H9 (cell line): ENCODE measurements around the gene AGTRAP. TPM values are rescaled to one million over a fixed set of nuclear protein-coding genes. Genes with fewer than 3 reads are reported as not detected.

Experiments
- DNase-seq: peaks from one replicate; pipeline ENCODE4 v3.0.0-alpha.2; 2017
- H2AFZ ChIP-seq: one replicate; pipeline ENCODE4 v1.6.1; 2013; ENCODE audit warnings: mild to moderate bottlenecking, low read length, control low read depth, moderate library complexity
- H2AK5ac ChIP-seq: 2 replicates; pipeline ENCODE4 v1.6.1; 2013; ENCODE audit warnings: low read length, control low read depth, mixed read lengths; ENCODE audit not compliant: insufficient read length
- H2BK120ac ChIP-seq: one replicate; pipeline ENCODE4 v1.6.1; 2013; ENCODE audit warnings: low read depth, mild to moderate bottlenecking, low read length, control low read depth, inconsistent platforms; ENCODE audit not compliant: poor library complexity, severe bottlenecking
- H2BK12ac ChIP-seq: 2 replicates; pipeline ENCODE4 v1.6.1; 2013; ENCODE audit warnings: low read length, control low read depth, mixed read lengths, low read depth; ENCODE audit not compliant: insufficient read length
- H2BK15ac ChIP-seq: 2 replicates; pipeline ENCODE4 v1.6.1; 2013; ENCODE audit warnings: low read depth, low read length, control low read depth
- H2BK20ac ChIP-seq: one replicate; pipeline ENCODE4 v1.6.1; 2013; ENCODE audit warnings: low read depth, mild to moderate bottlenecking, low read length, control low read depth, inconsistent platforms; ENCODE audit not compliant: poor library complexity, severe bottlenecking
- H2BK5ac ChIP-seq: 2 replicates; pipeline ENCODE4 v1.6.1; 2013; ENCODE audit warnings: low read length, control low read depth, mixed read lengths; ENCODE audit not compliant: insufficient read length
- H3K14ac ChIP-seq: 2 replicates; pipeline ENCODE4 v1.6.1; 2013; ENCODE audit warnings: low read length, control low read depth; ENCODE audit not compliant: insufficient read depth
- H3K18ac ChIP-seq: 2 replicates; pipeline ENCODE4 v1.6.1; 2013; ENCODE audit warnings: low read depth, mild to moderate bottlenecking, mixed read lengths, low read length, control low read depth; ENCODE audit not compliant: insufficient read length
- H3K23ac ChIP-seq: 2 replicates; pipeline ENCODE4 v1.6.1; 2013; ENCODE audit warnings: low read length, control low read depth, mixed read lengths, low read depth; ENCODE audit not compliant: insufficient read length
- H3K23me2 ChIP-seq: 2 replicates; pipeline ENCODE4 v1.6.1; 2013; ENCODE audit warnings: low read depth, mild to moderate bottlenecking, mixed read lengths, low read length, control low read depth; ENCODE audit not compliant: insufficient read length, poor library complexity, severe bottlenecking
- H3K27ac ChIP-seq: 2 replicates; pipeline ENCODE4 v1.5.1; 2013; ENCODE audit warnings: low read length, control low read depth, mixed read lengths, low read depth; ENCODE audit not compliant: insufficient read length
- H3K27me3 ChIP-seq: 2 replicates; pipeline ENCODE4 v1.6.1; 2013; ENCODE audit warnings: low read length, control low read depth, inconsistent platforms; ENCODE audit not compliant: insufficient read depth
- H3K4ac ChIP-seq: 2 replicates; pipeline ENCODE4 v1.6.1; 2013; ENCODE audit warnings: low read depth, mild to moderate bottlenecking, control low read depth, inconsistent platforms, low read length, moderate library complexity
- H3K4me1 ChIP-seq: 2 replicates; pipeline ENCODE4 v1.6.1; 2013; ENCODE audit warnings: low read length, control low read depth, inconsistent platforms; ENCODE audit not compliant: insufficient read depth
- H3K4me2 ChIP-seq: 2 replicates; pipeline ENCODE4 v1.6.1; 2013; ENCODE audit warnings: low read length, control low read depth, mixed read lengths; ENCODE audit not compliant: insufficient read length, insufficient read depth
- H3K56ac ChIP-seq: 2 replicates; pipeline ENCODE4 v1.6.1; 2013; ENCODE audit warnings: low read depth, mild to moderate bottlenecking, mixed read lengths, low read length, control low read depth; ENCODE audit not compliant: insufficient read length
- H3K79me1 ChIP-seq: 2 replicates; pipeline ENCODE4 v1.6.1; 2013; ENCODE audit warnings: low read depth, mild to moderate bottlenecking, moderate library complexity, low read length, control low read depth, inconsistent platforms; ENCODE audit not compliant: insufficient read depth, poor library complexity, severe bottlenecking
- H3K79me2 ChIP-seq: 2 replicates; pipeline ENCODE4 v1.6.1; 2013; ENCODE audit warnings: low read length, control low read depth, inconsistent platforms; ENCODE audit not compliant: insufficient read depth
- H3K9ac ChIP-seq: 2 replicates; pipeline ENCODE4 v1.6.1; 2013; ENCODE audit warnings: low read length, control low read depth, mixed read lengths; ENCODE audit not compliant: insufficient read length; ENCODE audit errors: extremely low read depth
- H3K9me3 ChIP-seq: one replicate; pipeline ENCODE4 v1.6.1; 2013; ENCODE audit warnings: low read depth, low read length, inconsistent platforms; ENCODE audit not compliant: control insufficient read depth
- H3T11ph ChIP-seq: one replicate; pipeline ENCODE4 v1.6.1; 2013; ENCODE audit warnings: mild to moderate bottlenecking, low read length, control low read depth, inconsistent platforms
- H4K20me1 ChIP-seq: one replicate; pipeline ENCODE4 v1.6.1; 2013; ENCODE audit not compliant: control insufficient read depth, insufficient read length, insufficient read depth
- H4K5ac ChIP-seq: 2 replicates; pipeline ENCODE4 v1.6.1; 2013; ENCODE audit warnings: low read depth, mild to moderate bottlenecking, mixed read lengths, low read length, control low read depth; ENCODE audit not compliant: insufficient read length
- H4K8ac ChIP-seq: replicated peaks from 2 replicates; pipeline ENCODE4 v1.6.1; 2013; ENCODE audit warnings: low read length, control low read depth, mixed read lengths, low read depth; ENCODE audit not compliant: insufficient read length
- H4K91ac ChIP-seq: 2 replicates; pipeline ENCODE4 v1.6.1; 2013; ENCODE audit warnings: low read depth, mild to moderate bottlenecking, moderate library complexity, mixed read lengths, low read length, control low read depth; ENCODE audit not compliant: insufficient read length
- H3K27ac Mint-ChIP-seq, 3 experiments: 2 replicates in 2 of 3; 3 replicates in 1 of 3; pipeline ENCODE4 v1.8.0; 2020 to 2021; ENCODE audit warnings: mixed read lengths in 3 of 3, mild to moderate bottlenecking in 1 of 3, moderate library complexity in 1 of 3
- H3K27me3 Mint-ChIP-seq: 2 replicates; pipeline ENCODE4 v1.8.0; 2021; ENCODE audit warnings: low read depth, mild to moderate bottlenecking, moderate library complexity, mixed read lengths
- H3K36me3 Mint-ChIP-seq, 3 experiments: 2 replicates in 2 of 3; 3 replicates in 1 of 3; pipeline ENCODE4 v1.8.0; 2020 to 2021; ENCODE audit warnings: low read depth in 3 of 3, mixed read lengths in 3 of 3; ENCODE audit not compliant: insufficient read depth in 1 of 3
- H3K4me1 Mint-ChIP-seq, 2 experiments: 2 replicates each; pipeline ENCODE4 v1.8.0; 2020; ENCODE audit warnings: mixed read lengths in 2 of 2
- H3K4me3 Mint-ChIP-seq, 2 experiments: 2 replicates in 1 of 2; 3 replicates in 1 of 2; pipeline ENCODE4 v1.8.0; 2020 to 2021; ENCODE audit warnings: mild to moderate bottlenecking in 2 of 2, mixed read lengths in 2 of 2, moderate library complexity in 1 of 2
- H3K9me3 Mint-ChIP-seq, 2 experiments: 2 replicates in 1 of 2; 3 replicates in 1 of 2; pipeline ENCODE4 v1.8.0; 2020; ENCODE audit warnings: mild to moderate bottlenecking in 2 of 2, mixed read lengths in 2 of 2, moderate library complexity in 1 of 2
- CTCF ChIP-seq: fragments of 200-600 bp; sonication (generic); conservative IDR thresholded peaks from 3 replicates; pipeline ENCODE4 v1.8.0; 2021; ENCODE audit warnings: antibody characterized with exemption, mild to moderate bottlenecking
- WGBS: extraction: QIAGEN DNeasy Blood & Tissue Kit; methylation state at CpG from one replicate; pipeline ENCODE4 v1.1.7; 2013; ENCODE audit warnings: missing lambda C conversion rate, low lambda C conversion rate, mixed read lengths; ENCODE audit not compliant: insufficient read length; ENCODE audit errors: extremely low coverage; 5-methylcytosine and 5-hydroxymethylcytosine counted together
- total RNA-seq: library from RNA; stranded (reverse); gene quantifications from 2 replicates; pipeline ENCODE4 v1.2.1, GENCODE V29; 2021

Gene AGTRAP
- total RNA-seq, 1 experiment from 2014 or later = 60.9 TPM

GRCh38 chr1:11697893-11698210 is 38.1 kb upstream of the AGTRAP start:
- Histone ChIP-seq H2AK5ac (no peak overlapping the region), H3K27ac (no peak overlapping the region), H3K79me2 (no peaks in the 10 kb centered on the region; the same call in 1 of the 2 replicates), H3K18ac (no peak overlapping the region), H3K79me1 (no peaks in the 10 kb centered on the region), H3K4me2 (no peak overlapping the region), H3K56ac (no peak overlapping the region), H3K23me2 (peaks cover 5% of the 10 kb centered on the region), H4K5ac (no peak overlapping the region), H2BK12ac (no peak overlapping the region), H4K20me1 (peaks cover 8% of the 10 kb centered on the region), H4K91ac (no peak overlapping the region), H2BK120ac (no peak overlapping the region), H3T11ph (no peak overlapping the region), H3K9me3 (no peaks in the 10 kb centered on the region), H3K14ac (no peak overlapping the region), H4K8ac (no peak overlapping the region), H2AFZ (no peak overlapping the region), H3K4ac (no peak overlapping the region), H3K9ac (no peak overlapping the region), H3K27me3 (no peaks in the 10 kb centered on the region), H3K23ac (no peak overlapping the region), H2BK15ac (no peak overlapping the region), H2BK5ac (no peak overlapping the region), H3K4me1 (peaks cover 10% of the 10 kb centered on the region), H2BK20ac (no peak overlapping the region)
- H3K27ac Mint-ChIP-seq = no peak overlapping the region
- no peak for DNase-seq
- peaks cover 0 to 5% (median 0%) of the 10 kb centered on the region in 3 experiments; a peak in 2 of 7 replicates for H3K36me3 Mint-ChIP-seq
- no peak overlapping the region for H3K4me3 Mint-ChIP-seq
- peaks cover 41 to 46% of the 10 kb centered on the region in 2 experiments for H3K4me1 Mint-ChIP-seq
- WGBS = no CpG with 5 or more reads among the region's 5 CpGs
- no peak for TF ChIP-seq CTCF
- no peaks in the 10 kb centered on the region for H3K9me3 Mint-ChIP-seq
- H3K27me3 Mint-ChIP-seq = peaks cover 8% of the 10 kb centered on the region
